Skeletal muscle tissue (tissue), 4 donors: ENCODE measurements around the gene IFNL1. TPM values are rescaled to one million over a fixed set of nuclear protein-coding genes. Genes with fewer than 3 reads are reported as not detected.
"Not testable (repeated sequence)": the region's sequence is repeated elsewhere in the genome, so short reads cannot be mapped to it uniquely, and the experiment has no call there.

ENCODE experiments used
- H3K27ac ChIP-seq: one replicate; pipeline ENCODE4 v1.7.0; 2013; ENCODE audit warnings: mild to moderate bottlenecking, low read depth, low read length, inconsistent platforms
- H3K27me3 ChIP-seq, 3 donors: one replicate each; pipeline ENCODE4 v1.7.0; 2013; ENCODE audit warnings: low read length in 3 of 3; ENCODE audit not compliant: control insufficient read depth in 3 of 3, insufficient read depth in 3 of 3
- H3K36me3 ChIP-seq, 3 donors: one replicate each; pipeline ENCODE4 v1.7.0; 2013; ENCODE audit warnings: low read length in 3 of 3; ENCODE audit not compliant: control insufficient read depth in 3 of 3, insufficient read depth in 3 of 3
- H3K4me1 ChIP-seq, 3 donors: one replicate each; pipeline ENCODE4 v1.7.0; 2013; ENCODE audit warnings: low read length in 3 of 3, mild to moderate bottlenecking in 3 of 3; ENCODE audit not compliant: control insufficient read depth in 3 of 3, insufficient read depth in 3 of 3
- H3K4me3 ChIP-seq, 3 donors: one replicate each; pipeline ENCODE4 v1.7.0; 2013; ENCODE audit warnings: low read length in 3 of 3
- H3K9ac ChIP-seq, 3 donors: one replicate each; pipeline ENCODE4 v1.7.0; 2013; ENCODE audit warnings: low read length in 3 of 3, mild to moderate bottlenecking in 3 of 3, moderate library complexity in 2 of 3, low read depth in 1 of 3
- H3K9me3 ChIP-seq, 3 donors: one replicate each; pipeline ENCODE4 v1.7.0; 2013; ENCODE audit warnings: low read length in 3 of 3; ENCODE audit not compliant: control insufficient read depth in 3 of 3
- total RNA-seq: library from RNA; depleted of rRNA; stranded (reverse); fragments of >200 nt; gene quantifications from one replicate; pipeline ENCODE4 v1.2.3, GENCODE V29; 2014
- donor health status: Osteomylitis.

The IFNL1 gene
- total RNA-seq, 1 donor from 2014 or later: not detected

- H3K4me1 ChIP-seq: no peaks in the 10 kb centered on the region
- H3K9me3 ChIP-seq: no peaks in the 10 kb centered on the region
- no peak overlapping the region for H3K27ac ChIP-seq
- no peak overlapping the region for H3K9ac ChIP-seq
- peaks cover 53 to 70% (median 65%) of the 10 kb centered on the region in 3 donors for H3K27me3 ChIP-seq
- no peaks in the 10 kb centered on the region for H3K36me3 ChIP-seq
- no peak overlapping the region for H3K4me3 ChIP-seq
Measured at GRCh38 chr19:39307046-39307821, 11.0 kb downstream of the IFNL1 start.

- no peaks in the 10 kb centered on the region for H3K9me3 ChIP-seq
- no peak overlapping the region for H3K27ac ChIP-seq
- no peaks in the 10 kb centered on the region for H3K36me3 ChIP-seq
- no peak overlapping the region for H3K9ac ChIP-seq
- no peaks in the 10 kb centered on the region for H3K4me1 ChIP-seq
- peak overlapping the region in 1 of 3 donors; percentile 13 for H3K4me3 ChIP-seq
- peaks cover 53 to 70% (median 66%) of the 10 kb centered on the region in 3 donors for H3K27me3 ChIP-seq
Measured at GRCh38 chr19:39307822-39308530, 11.8 kb downstream of the IFNL1 start.

- H3K9ac ChIP-seq: no peak overlapping the region
- no peaks in the 10 kb centered on the region for H3K4me1 ChIP-seq
- H3K27me3 ChIP-seq: peaks cover 51 to 67% (median 62%) of the 10 kb centered on the region in 3 donors
- H3K4me3 ChIP-seq: no peak overlapping the region
- no peak overlapping the region for H3K27ac ChIP-seq
- no peaks in the 10 kb centered on the region for H3K36me3 ChIP-seq
- no peaks in the 10 kb centered on the region for H3K9me3 ChIP-seq
Measured at GRCh38 chr19:39308531-39309304, 12.5 kb downstream of the IFNL1 start.

GRCh38 chr19:39309305-39309670 is 13.1 kb downstream of the IFNL1 start:
- H3K27me3 ChIP-seq: peaks cover 45 to 63% (median 60%) of the 10 kb centered on the region in 3 donors
- not testable (repeated sequence) for H3K4me3 ChIP-seq, H3K9ac ChIP-seq, H3K9me3 ChIP-seq, H3K4me1 ChIP-seq, H3K36me3 ChIP-seq, H3K27ac ChIP-seq

GRCh38 chr19:39310558-39311311 is 14.5 kb downstream of the IFNL1 start:
- H3K27me3 ChIP-seq: peaks cover 33 to 48% (median 46%) of the 10 kb centered on the region in 3 donors
- H3K27ac ChIP-seq: no peak overlapping the region
- H3K9ac ChIP-seq: no peak overlapping the region
- no peaks in the 10 kb centered on the region for H3K4me1 ChIP-seq
- H3K4me3 ChIP-seq: no peak overlapping the region
- no peaks in the 10 kb centered on the region for H3K9me3 ChIP-seq
- no peaks in the 10 kb centered on the region for H3K36me3 ChIP-seq

- peaks cover 16 to 32% (median 25%) of the 10 kb centered on the region in 3 donors for H3K27me3 ChIP-seq
- no peak overlapping the region for H3K9ac ChIP-seq
- H3K4me1 ChIP-seq: no peaks in the 10 kb centered on the region
- no peaks in the 10 kb centered on the region for H3K9me3 ChIP-seq
- H3K4me3 ChIP-seq: no peak overlapping the region
- H3K27ac ChIP-seq: no peak overlapping the region
- no peaks in the 10 kb centered on the region for H3K36me3 ChIP-seq
Measured at GRCh38 chr19:39314016-39314728, 18.0 kb downstream of the IFNL1 start.

GRCh38 chr19:39315933-39316332 is 19.7 kb downstream of the IFNL1 start:
- peaks cover 2 to 4% (median 3%) of the 10 kb centered on the region in 3 donors for H3K4me1 ChIP-seq
- H3K9ac ChIP-seq: no peak overlapping the region
- no peak overlapping the region for H3K4me3 ChIP-seq
- peaks cover 12 to 33% (median 25%) of the 10 kb centered on the region in 3 donors for H3K27me3 ChIP-seq
- no peaks in the 10 kb centered on the region for H3K36me3 ChIP-seq
- H3K9me3 ChIP-seq: no peaks in the 10 kb centered on the region
- H3K27ac ChIP-seq: no peak overlapping the region

GRCh38 chr19:39316627-39317321 is 20.6 kb downstream of the IFNL1 start:
- Histone ChIP-seq H3K36me3 (no peaks in the 10 kb centered on the region), H3K9me3 (no peaks in the 10 kb centered on the region), H3K27me3 (peaks cover 14 to 35% (median 33%) of the 10 kb centered on the region in 3 donors), H3K9ac (no peak overlapping the region), H3K4me1 (peaks cover 2 to 4% (median 3%) of the 10 kb centered on the region in 3 donors), H3K4me3 (no peak overlapping the region), H3K27ac (no peak overlapping the region)
